Gastroesophageal sphincter (tissue), 4 donors: ENCODE data around the gene PNKP. TPM values are rescaled to one million over a fixed set of nuclear protein-coding genes. Genes with fewer than 3 reads are reported as not detected.

Experiments
- ATAC-seq: fragments of 150-250 bp; one replicate; pipeline ENCODE4 v1.9.1; 2016; ENCODE audit warnings: mild to moderate bottlenecking, moderate library complexity
- H3K27ac ChIP-seq, 4 donors: fragments of 200-600 bp; sonication (generic) in 3 of 4; 1 replicate in 3 of 4; 2 replicates in 1 of 4; pipeline ENCODE4 v1.5.1; 2016 to 2019
- H3K27me3 ChIP-seq: fragments of 200-600 bp; sonication (generic); one replicate; pipeline ENCODE4 v1.5.1; 2019
- H3K36me3 ChIP-seq, 2 donors: fragments of 200-600 bp; sonication (generic); one replicate each; pipeline ENCODE4 v1.5.1; 2019; ENCODE audit warnings: control low read depth in 1 of 2
- H3K4me1 ChIP-seq, 3 donors: fragments of 200-600 bp; sonication (generic); 1 replicate in 2 of 3; 2 replicates in 1 of 3; pipeline ENCODE4 v1.5.1; 2016 to 2019; ENCODE audit warnings: control low read depth in 2 of 3
- H3K4me3 ChIP-seq, 2 donors: fragments of 200-600 bp; sonication (generic); one replicate each; pipeline ENCODE4 v1.5.1; 2019; ENCODE audit warnings: mild to moderate bottlenecking in 1 of 2, moderate library complexity in 1 of 2
- H3K9me3 ChIP-seq, 3 donors: fragments of 200-600 bp; sonication (generic); one replicate each; pipeline ENCODE4 v1.5.1; 2017 to 2019; ENCODE audit warnings: control low read depth in 2 of 3
- CTCF ChIP-seq, 4 experiments: fragments of 200-600 bp in 2 of 4; fragments of 450-650 bp in 2 of 4; sonication (generic) in 1 of 4; IDR thresholded peaks; one replicate each; pipeline ENCODE4 v1.5.1; 2017 to 2019; ENCODE audit warnings: antibody characterized with exemption in 4 of 4, mild to moderate bottlenecking in 2 of 4, moderate library complexity in 2 of 4
- EP300 ChIP-seq: sonication (generic); formaldehyde crosslinking; IDR thresholded peaks from one replicate; pipeline ENCODE4 v1.6.1; 2017; ENCODE audit warnings: antibody characterized with exemption, mild to moderate bottlenecking
- POLR2A ChIP-seq, 2 donors: fragments of 450-650 bp; IDR thresholded peaks; one replicate each; pipeline ENCODE4 v1.6.1; 2017; ENCODE audit warnings: antibody characterized with exemption in 2 of 2, mild to moderate bottlenecking in 2 of 2, moderate library complexity in 1 of 2
- POLR2AphosphoS5 ChIP-seq: sonication (generic); formaldehyde crosslinking; IDR thresholded peaks from one replicate; pipeline ENCODE4 v1.6.1; 2017; ENCODE audit warnings: antibody characterized with exemption
- WGBS, 2 donors: methylation state at CpG; one replicate each; pipeline ENCODE4 v1.1.5; 2018; ENCODE audit warnings: low coverage in 1 of 2; 5-methylcytosine and 5-hydroxymethylcytosine counted together
- total RNA-seq, 4 donors: library from RNA; depleted of rRNA; stranded (reverse); fragments of >200 nt; gene quantifications; one replicate each; pipeline ENCODE4 v1.1.0, GENCODE V29; 2016

The PNKP gene
- total RNA-seq, 4 donors from 2014 or later = 12.5 to 64.3 (median 29.4) TPM

GRCh38 chr19:49860336-49861102 is 6.9 kb downstream of the PNKP start:
- Histone ChIP-seq H3K4me1 (peaks cover 0 to 43% (median 4%) of the 10 kb centered on the region in 3 donors), H3K27ac (peak overlapping the region in 3 of 4 donors; percentile 49 to 73 (median 68))
- whole genome bisulfite sequencing, 2 donors = 49 to 56% methylated on average over 3 to 8 of the region's 17 CpGs

DNA sequence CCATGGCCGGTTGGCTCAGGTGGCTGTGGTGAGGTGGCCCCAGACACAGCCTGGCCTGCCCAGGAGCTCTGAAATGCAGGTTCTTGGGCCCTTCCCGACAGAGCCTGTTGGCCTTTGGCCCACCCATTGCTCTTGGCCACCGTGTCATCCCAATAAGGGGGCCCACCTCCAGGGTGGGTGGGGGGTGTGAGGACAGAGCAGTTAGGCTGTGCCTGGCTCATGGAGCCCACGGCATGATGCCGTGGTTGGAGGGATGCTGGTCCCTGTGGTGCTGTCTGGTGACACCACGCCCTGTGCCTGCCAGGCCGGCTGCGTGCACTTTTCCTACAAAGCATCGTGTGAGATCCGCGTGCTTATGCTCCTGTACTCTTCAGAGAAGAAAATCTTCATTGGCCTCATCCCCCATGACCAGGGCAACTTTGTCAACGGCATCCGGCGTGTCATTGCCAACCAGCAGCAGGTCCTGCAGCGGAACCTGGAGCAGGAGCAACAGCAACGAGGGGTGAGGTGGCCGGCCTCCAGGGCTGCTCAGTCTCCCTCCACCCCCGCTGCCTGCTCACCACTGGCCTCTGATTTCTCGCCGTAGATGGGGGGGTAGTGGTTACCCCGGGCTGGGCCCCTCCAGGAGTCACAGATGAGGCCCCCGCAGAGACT is 7.6 kb downstream of the PNKP start:
- peak overlapping the region in 2 of 4 donors; percentile 68 to 73 for H3K27ac ChIP-seq
- 84% methylated on average over 6 of the region's 22 CpGs; no CpG with 5 or more reads in 1 of the 2 donors for WGBS, 2 donors
- peaks cover 0 to 40% (median 0%) of the 10 kb centered on the region in 3 donors for H3K4me1 ChIP-seq
- no peaks in the 10 kb centered on the region for H3K27me3 ChIP-seq
- TF ChIP-seq POLR2A (IDR thresholded peaks at IDR 0.05) = no peak
- no peak for TF ChIP-seq EP300
- no peak for TF ChIP-seq CTCF (IDR thresholded peaks at IDR 0.05)
- no peak for TF ChIP-seq POLR2AphosphoS5
- ATAC-seq = no peak
- H3K36me3 ChIP-seq = peaks cover 0 to 98% of the 10 kb centered on the region in 2 donors
- no peak overlapping the region for H3K4me3 ChIP-seq
- no peaks in the 10 kb centered on the region for H3K9me3 ChIP-seq

More at GRCh38 chr19:49860336-49861102, 6.9 kb downstream of the PNKP start:
- Histone ChIP-seq H3K9me3 (no peaks in the 10 kb centered on the region), H3K4me3 (peak overlapping the region in 1 of 2 donors; percentile 14), H3K27me3 (no peaks in the 10 kb centered on the region), H3K36me3 (peaks cover 0 to 90% of the 10 kb centered on the region in 2 donors)
- TF ChIP-seq POLR2AphosphoS5 (no peak), CTCF (IDR thresholded peaks at IDR 0.05) (no peak), EP300 (no peak), POLR2A (IDR thresholded peaks at IDR 0.05) (no peak)
- ATAC-seq = no peak

GRCh38 chr19:49858088-49858985 is 9.0 kb downstream of the PNKP start:
- 88% methylated on average over 15 of the region's 37 CpGs; no CpG with 5 or more reads in 1 of the 2 donors for WGBS, 2 donors

DNA sequence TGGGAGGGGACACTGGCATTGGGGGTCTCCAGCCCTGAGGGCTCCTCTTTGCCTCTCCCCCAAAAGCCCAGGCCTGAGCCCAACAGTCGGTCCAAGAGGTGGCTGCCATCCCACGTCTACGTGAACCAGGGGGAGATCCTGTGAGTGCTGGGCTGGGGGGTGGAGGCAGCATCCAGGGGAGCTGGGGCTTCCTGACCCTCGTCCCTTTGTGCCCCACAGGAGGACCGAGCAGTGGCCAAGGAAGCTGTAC is 9.6 kb downstream of the PNKP start:
- peaks cover 0 to 53% (median 5%) of the 10 kb centered on the region in 3 donors for H3K4me1 ChIP-seq
- WGBS, 2 donors = no CpG with 5 or more reads among the region's 5 CpGs
- H3K36me3 ChIP-seq = peaks cover 0 to 86% of the 10 kb centered on the region in 2 donors
- peak overlapping the region in 2 of 4 donors; percentile 11 to 31 for H3K27ac ChIP-seq
- H3K4me3 ChIP-seq = no peak overlapping the region
- H3K9me3 ChIP-seq = no peaks in the 10 kb centered on the region
- no peak for ATAC-seq
- no peaks in the 10 kb centered on the region for H3K27me3 ChIP-seq
- TF ChIP-seq POLR2AphosphoS5 = no peak
- TF ChIP-seq POLR2A (IDR thresholded peaks at IDR 0.05) = no peak

More at GRCh38 chr19:49858088-49858985, 9.0 kb downstream of the PNKP start:
- no peak overlapping the region for H3K4me3 ChIP-seq
- H3K27me3 ChIP-seq = no peaks in the 10 kb centered on the region
- H3K4me1 ChIP-seq = peaks cover 0 to 48% (median 4%) of the 10 kb centered on the region in 3 donors
- TF ChIP-seq CTCF (IDR thresholded peaks at IDR 0.05) (no peak), POLR2A (IDR thresholded peaks at IDR 0.05) (no peak), EP300 (no peak), POLR2AphosphoS5 (no peak)
- H3K9me3 ChIP-seq = no peaks in the 10 kb centered on the region
- H3K27ac ChIP-seq = peak overlapping the region in 3 of 4 donors; percentile 11 to 73 (median 15)
- H3K36me3 ChIP-seq = peaks cover 0 to 92% of the 10 kb centered on the region in 2 donors
- no peak for ATAC-seq
